ENCODE measurements around the gene B4GALT5.

DNA sequence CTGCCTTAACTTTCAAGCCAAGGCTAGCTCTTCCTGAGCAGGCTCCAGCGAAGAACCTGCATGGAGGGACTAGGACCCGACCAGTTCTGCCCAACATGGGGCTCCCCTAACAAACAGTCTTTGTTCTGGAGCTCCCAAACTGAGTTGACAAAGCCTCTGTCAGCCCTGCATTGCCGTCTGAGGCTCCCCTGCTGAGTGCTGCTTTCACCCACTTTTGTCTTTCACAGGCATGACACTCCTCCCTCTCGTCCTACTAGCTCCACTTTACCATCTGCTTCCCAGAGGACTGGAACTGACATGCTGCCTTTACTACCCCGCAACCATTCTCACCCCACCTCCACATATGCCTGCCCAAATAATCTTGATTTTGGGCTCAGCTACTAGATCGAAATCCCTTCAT lies 45.1 kb upstream of the B4GALT5 start:
- TF ChIP-seq POLR2A (IDR thresholded peaks at IDR 0.05; ENCODE audit: low read length) = no peak
- no peak for TF ChIP-seq GATA1 (IDR thresholded peaks at IDR 0.05; ENCODE audit: low read depth, low read length)

All from erythroblast (primary cell).